Measurements from ENCODE around the gene LYST. TPM values are rescaled to one million over a fixed set of nuclear protein-coding genes. Genes with fewer than 3 reads are reported as not detected.

LYST gene
- polyA plus RNA-seq, 1 donor from 2014 or later = 23.4 TPM

DNA sequence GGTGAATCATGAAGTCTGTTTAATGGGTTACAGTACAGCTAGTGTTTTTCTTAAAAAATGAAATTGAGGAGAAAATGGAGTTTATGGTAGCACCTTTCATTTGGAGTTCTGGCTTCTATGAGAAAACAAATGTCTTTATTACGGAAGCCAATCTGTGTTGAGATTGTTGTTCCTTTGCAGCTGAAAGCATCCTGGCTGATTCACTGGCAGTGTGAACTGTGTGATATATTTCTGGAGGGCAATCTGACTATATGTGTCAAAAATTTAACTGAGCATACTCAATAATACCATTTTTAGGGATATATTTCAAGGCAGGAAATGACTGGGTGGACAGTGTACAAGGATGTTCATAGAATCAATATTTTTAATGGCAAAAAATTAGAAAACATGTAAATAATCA, 46.6 kb upstream of the LYST start:
- Histone ChIP-seq H3K36me3 (ENCODE audit: insufficient read depth, low read length) (no peaks in the 10 kb centered on the region), H3K4me2 (ENCODE audit: low read length) (no peak overlapping the region), H3K9ac (ENCODE audit: low read length) (no peak overlapping the region), H3K27me3 (ENCODE audit: insufficient read depth, low read depth, low read length) (no peaks in the 10 kb centered on the region), H3K9me2 (ENCODE audit: insufficient read depth, low read length) (no peaks in the 10 kb centered on the region), H3K79me2 (replicated peaks; ENCODE audit: insufficient read depth, low read length) (no peaks in the 10 kb centered on the region), H3K27ac (ENCODE audit: low read length) (no peak overlapping the region), H4K20me1 (ENCODE audit: insufficient read depth) (no peaks in the 10 kb centered on the region), H3K9me3 (ENCODE audit: low read length) (no peaks in the 10 kb centered on the region), H3F3A (ENCODE audit: insufficient read depth, low read length, poor library complexity, severe bottlenecking) (no peaks in the 10 kb centered on the region), H3K4me3 (ENCODE audit: low read length) (no peak overlapping the region), H2AFZ (ENCODE audit: low read depth, low read length) (no peak overlapping the region)
- TF ChIP-seq EP300 (conservative IDR thresholded peaks at IDR 0.05; ENCODE audit: poor library complexity, severe bottlenecking) = no peak
- TF ChIP-seq MXI1 (conservative IDR thresholded peaks at IDR 0.05; ENCODE audit: poor library complexity, severe bottlenecking) = no peak
- TF ChIP-seq, protein P1, sequence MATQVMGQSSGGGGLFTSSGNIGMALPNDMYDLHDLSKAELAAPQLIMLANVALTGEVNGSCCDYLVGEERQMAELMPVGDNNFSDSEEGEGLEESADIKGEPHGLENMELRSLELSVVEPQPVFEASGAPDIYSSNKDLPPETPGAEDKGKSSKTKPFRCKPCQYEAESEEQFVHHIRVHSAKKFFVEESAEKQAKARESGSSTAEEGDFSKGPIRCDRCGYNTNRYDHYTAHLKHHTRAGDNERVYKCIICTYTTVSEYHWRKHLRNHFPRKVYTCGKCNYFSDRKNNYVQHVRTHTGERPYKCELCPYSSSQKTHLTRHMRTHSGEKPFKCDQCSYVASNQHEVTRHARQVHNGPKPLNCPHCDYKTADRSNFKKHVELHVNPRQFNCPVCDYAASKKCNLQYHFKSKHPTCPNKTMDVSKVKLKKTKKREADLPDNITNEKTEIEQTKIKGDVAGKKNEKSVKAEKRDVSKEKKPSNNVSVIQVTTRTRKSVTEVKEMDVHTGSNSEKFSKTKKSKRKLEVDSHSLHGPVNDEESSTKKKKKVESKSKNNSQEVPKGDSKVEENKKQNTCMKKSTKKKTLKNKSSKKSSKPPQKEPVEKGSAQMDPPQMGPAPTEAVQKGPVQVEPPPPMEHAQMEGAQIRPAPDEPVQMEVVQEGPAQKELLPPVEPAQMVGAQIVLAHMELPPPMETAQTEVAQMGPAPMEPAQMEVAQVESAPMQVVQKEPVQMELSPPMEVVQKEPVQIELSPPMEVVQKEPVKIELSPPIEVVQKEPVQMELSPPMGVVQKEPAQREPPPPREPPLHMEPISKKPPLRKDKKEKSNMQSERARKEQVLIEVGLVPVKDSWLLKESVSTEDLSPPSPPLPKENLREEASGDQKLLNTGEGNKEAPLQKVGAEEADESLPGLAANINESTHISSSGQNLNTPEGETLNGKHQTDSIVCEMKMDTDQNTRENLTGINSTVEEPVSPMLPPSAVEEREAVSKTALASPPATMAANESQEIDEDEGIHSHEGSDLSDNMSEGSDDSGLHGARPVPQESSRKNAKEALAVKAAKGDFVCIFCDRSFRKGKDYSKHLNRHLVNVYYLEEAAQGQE (IDR thresholded peaks at IDR 0.05; ENCODE audit: borderline replicate concordance) = no peak
- TF ChIP-seq TAF1 (IDR thresholded peaks at IDR 0.05; ENCODE audit: low read depth) = no peak
- TF ChIP-seq, protein P2, sequence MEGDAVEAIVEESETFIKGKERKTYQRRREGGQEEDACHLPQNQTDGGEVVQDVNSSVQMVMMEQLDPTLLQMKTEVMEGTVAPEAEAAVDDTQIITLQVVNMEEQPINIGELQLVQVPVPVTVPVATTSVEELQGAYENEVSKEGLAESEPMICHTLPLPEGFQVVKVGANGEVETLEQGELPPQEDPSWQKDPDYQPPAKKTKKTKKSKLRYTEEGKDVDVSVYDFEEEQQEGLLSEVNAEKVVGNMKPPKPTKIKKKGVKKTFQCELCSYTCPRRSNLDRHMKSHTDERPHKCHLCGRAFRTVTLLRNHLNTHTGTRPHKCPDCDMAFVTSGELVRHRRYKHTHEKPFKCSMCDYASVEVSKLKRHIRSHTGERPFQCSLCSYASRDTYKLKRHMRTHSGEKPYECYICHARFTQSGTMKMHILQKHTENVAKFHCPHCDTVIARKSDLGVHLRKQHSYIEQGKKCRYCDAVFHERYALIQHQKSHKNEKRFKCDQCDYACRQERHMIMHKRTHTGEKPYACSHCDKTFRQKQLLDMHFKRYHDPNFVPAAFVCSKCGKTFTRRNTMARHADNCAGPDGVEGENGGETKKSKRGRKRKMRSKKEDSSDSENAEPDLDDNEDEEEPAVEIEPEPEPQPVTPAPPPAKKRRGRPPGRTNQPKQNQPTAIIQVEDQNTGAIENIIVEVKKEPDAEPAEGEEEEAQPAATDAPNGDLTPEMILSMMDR (IDR thresholded peaks at IDR 0.05; ENCODE audit: poor library complexity, severe bottlenecking) = no peak
- no peak for TF ChIP-seq EZH2 (IDR thresholded peaks at IDR 0.05; ENCODE audit: borderline replicate concordance, insufficient read depth, low read length, poor library complexity, severe bottlenecking)
- TF ChIP-seq SMC3 (conservative IDR thresholded peaks at IDR 0.05; ENCODE audit: poor library complexity) = no peak
- no peak for TF ChIP-seq POLR2AphosphoS5 (IDR thresholded peaks at IDR 0.05)
- no peak for TF ChIP-seq RAD21 (conservative IDR thresholded peaks at IDR 0.05)

DNA sequence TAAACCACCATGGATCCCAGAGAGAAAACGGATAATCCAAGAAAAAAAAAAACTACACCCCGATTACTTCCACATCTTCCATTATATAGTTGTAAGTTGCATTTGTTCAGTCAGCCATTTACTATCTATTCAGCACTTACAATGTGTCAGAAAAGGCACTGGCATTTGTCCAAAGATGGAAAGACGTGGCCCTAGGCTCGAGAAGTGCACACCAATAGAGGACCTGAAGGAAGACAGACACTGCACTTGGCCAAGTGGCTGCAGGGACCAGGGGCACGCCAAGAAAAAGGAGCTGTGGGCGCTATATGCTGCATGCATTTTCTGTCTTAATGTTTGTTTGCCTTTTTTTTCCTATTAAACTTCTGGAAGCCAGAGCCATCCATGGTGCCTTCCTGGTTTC, 45.2 kb upstream of the LYST start:
- Histone ChIP-seq H3K9ac (ENCODE audit: low read length) (no peak overlapping the region), H3K9me3 (ENCODE audit: low read length) (no peaks in the 10 kb centered on the region), H3K4me3 (ENCODE audit: low read length) (no peak overlapping the region), H3K9me2 (ENCODE audit: insufficient read depth, low read length) (no peaks in the 10 kb centered on the region), H3K4me2 (ENCODE audit: low read length) (no peak overlapping the region), H3K27ac (ENCODE audit: low read length) (no peak overlapping the region), H3K36me3 (ENCODE audit: insufficient read depth, low read length) (no peaks in the 10 kb centered on the region), H3K79me2 (replicated peaks; ENCODE audit: insufficient read depth, low read length) (no peaks in the 10 kb centered on the region), H2AFZ (ENCODE audit: low read depth, low read length) (no peak overlapping the region), H3F3A (ENCODE audit: insufficient read depth, low read length, poor library complexity, severe bottlenecking) (no peaks in the 10 kb centered on the region), H3K27me3 (ENCODE audit: insufficient read depth, low read depth, low read length) (no peaks in the 10 kb centered on the region), H4K20me1 (ENCODE audit: insufficient read depth) (no peaks in the 10 kb centered on the region)
- no peak for TF ChIP-seq POLR2AphosphoS5 (IDR thresholded peaks at IDR 0.05)
- no peak for TF ChIP-seq EZH2 (IDR thresholded peaks at IDR 0.05; ENCODE audit: borderline replicate concordance, insufficient read depth, low read length, poor library complexity, severe bottlenecking)
- no peak for TF ChIP-seq RAD21 (conservative IDR thresholded peaks at IDR 0.05)
- no peak for TF ChIP-seq SMC3 (conservative IDR thresholded peaks at IDR 0.05; ENCODE audit: poor library complexity)
- TF ChIP-seq, protein P1 (IDR thresholded peaks at IDR 0.05; ENCODE audit: borderline replicate concordance) = no peak
- TF ChIP-seq, protein P2 (IDR thresholded peaks at IDR 0.05; ENCODE audit: poor library complexity, severe bottlenecking) = no peak
- TF ChIP-seq TAF1 (IDR thresholded peaks at IDR 0.05; ENCODE audit: low read depth) = no peak
- no peak for TF ChIP-seq EP300 (conservative IDR thresholded peaks at IDR 0.05; ENCODE audit: poor library complexity, severe bottlenecking)
- TF ChIP-seq MXI1 (conservative IDR thresholded peaks at IDR 0.05; ENCODE audit: poor library complexity, severe bottlenecking) = no peak

Data from neural cell (in vitro differentiated cells).